ENCODE measurements around the gene SULT1A4.
"Not testable (repeated sequence)": the region's sequence is repeated elsewhere in the genome, so short reads cannot be mapped to it uniquely, and the experiment has no call there.

Gene SULT1A4

GRCh38 chr16:29459706-29460646 lies at the start of gene SULT1A4:
SULT1A4 (plus strand) TSS chr16:29459913; CDS start chr16:29461386, 1,473 bp downstream.
- ATAC-seq, result not testable (repeated sequence)

GRCh38 chr16:29423587-29423986 lies 36.1 kb upstream of the SULT1A4 start:
- ATAC-seq, result not testable (repeated sequence)

GRCh38 chr16:29425390-29425789 lies 34.3 kb upstream of the SULT1A4 start:
- ATAC-seq, result not testable (repeated sequence)

GRCh38 chr16:29453754-29454153 lies 6.0 kb upstream of the SULT1A4 start:
- peak; percentile 14 for ATAC-seq

GRCh38 chr16:29454269-29454668 lies 5.4 kb upstream of the SULT1A4 start, which contains the start of the genes BOLA2 and SLX1B:
BOLA2 (minus strand) TSS chr16:29454351; CDS start chr16:29454253, 98 bp downstream.
SLX1B (plus strand) TSS chr16:29454533.
- peak; percentile 87 to 90 for ATAC-seq

- peak; percentile 69 to 73 for ATAC-seq
These were observed 4.9 kb upstream of the SULT1A4 start for GRCh38 chr16:29454828-29455227.

- not testable (repeated sequence) for ATAC-seq
These were observed 2.1 kb upstream of the SULT1A4 start for GRCh38 chr16:29457660-29458059.

- ATAC-seq, result not testable (repeated sequence)
These were observed 926 bp downstream of the SULT1A4 start for GRCh38 chr16:29460647-29461030.

GRCh38 chr16:29465985-29466824 lies 6.5 kb downstream of the SULT1A4 start:
- peak; percentile 66 to 68 for ATAC-seq

- ATAC-seq, result peak; percentile 54 to 62
These were observed 7.2 kb downstream of the SULT1A4 start for GRCh38 chr16:29466904-29467303.

GRCh38 chr16:29467654-29468366 lies 8.1 kb downstream of the SULT1A4 start:
- ATAC-seq, result not testable (repeated sequence)

GRCh38 chr16:29469660-29470059 lies 9.9 kb downstream of the SULT1A4 start:
- peak; percentile 32 to 34 for ATAC-seq

GRCh38 chr16:29472065-29472464 lies 12.4 kb downstream of the SULT1A4 start:
- peak; percentile 19 to 25 for ATAC-seq

- not testable (repeated sequence) for ATAC-seq
These were observed 22.6 kb downstream of the SULT1A4 start for GRCh38 chr16:29482276-29482675.

GRCh38 chr16:29506308-29506707 lies 46.6 kb downstream of the SULT1A4 start, which contains the start of gene NPIPB12:
NPIPB12 (minus strand) TSS chr16:29506408.
- not testable (repeated sequence) for ATAC-seq
